Bronchial epithelial cell (primary cell): ENCODE results near the gene NMNAT2. TPM values are rescaled to one million over a fixed set of nuclear protein-coding genes. Genes with fewer than 3 reads are reported as not detected.

Experiments used
- DNase-seq: peaks from one replicate; pipeline ENCODE4 v3.0.0-alpha.2; 2010; ENCODE audit warnings: low read depth
- FAIRE-seq: peaks from 2 replicates; lab custom pipeline; 2011; peaks lifted over from hg19 to GRCh38; lab: Jason Lieb, UNC
- H3K27me3 ChIP-seq: 2 replicates; pipeline ENCODE4 v1.5.1; 2011; ENCODE audit warnings: low read length; ENCODE audit not compliant: control insufficient read depth, insufficient read depth
- H3K36me3 ChIP-seq: 2 replicates; pipeline ENCODE4 v1.5.1; 2011; ENCODE audit warnings: low read length; ENCODE audit not compliant: control insufficient read depth, insufficient read depth
- H3K4me3 ChIP-seq: 2 replicates; pipeline ENCODE4 v1.5.1; 2011; ENCODE audit warnings: mild to moderate bottlenecking, low read depth, low read length, control low read depth
- total RNA-seq: library from RNA; depleted of rRNA; stranded (reverse); fragments of >200 nt; gene quantifications from 2 replicates; pipeline ENCODE4 v1.2.1, GENCODE V29; 2014
- TF ChIP-seq, protein P1 (sequence below): IDR thresholded peaks from 2 replicates; pipeline ENCODE4 v1.5.1; 2011; ENCODE audit warnings: mild to moderate bottlenecking, moderate library complexity, low read length, control low read depth, inconsistent platforms; ENCODE audit not compliant: insufficient read depth, severe bottlenecking

NMNAT2 gene
- total RNA-seq, 1 donor from 2014 or later = 0.26 TPM

DNA sequence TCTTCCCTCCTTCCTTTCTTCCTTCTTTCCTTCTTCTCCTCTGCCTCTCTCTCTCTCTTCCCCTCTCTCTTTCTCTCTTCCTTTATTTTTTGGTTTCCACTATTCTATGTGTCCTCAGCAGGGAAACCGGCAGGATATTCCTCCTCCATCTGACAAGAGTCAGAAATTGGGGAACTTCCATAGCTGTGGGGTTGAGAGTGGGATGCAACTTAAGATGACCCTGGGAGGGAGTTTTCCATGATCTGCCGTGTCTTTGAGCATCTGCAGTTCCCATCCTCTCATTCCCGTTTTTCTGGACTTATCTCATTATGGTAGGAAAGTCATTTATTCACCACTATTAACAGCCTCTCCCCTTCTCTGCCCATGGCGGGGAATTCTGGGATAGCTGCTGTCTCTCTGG, 98.6 kb downstream of the NMNAT2 start:
- no peak for FAIRE-seq
- Histone ChIP-seq H3K27me3 (no peaks in the 10 kb centered on the region), H3K36me3 (no peaks in the 10 kb centered on the region), H3K4me3 (no peak overlapping the region)
- no peak for DNase-seq
- TF ChIP-seq, protein P1, sequence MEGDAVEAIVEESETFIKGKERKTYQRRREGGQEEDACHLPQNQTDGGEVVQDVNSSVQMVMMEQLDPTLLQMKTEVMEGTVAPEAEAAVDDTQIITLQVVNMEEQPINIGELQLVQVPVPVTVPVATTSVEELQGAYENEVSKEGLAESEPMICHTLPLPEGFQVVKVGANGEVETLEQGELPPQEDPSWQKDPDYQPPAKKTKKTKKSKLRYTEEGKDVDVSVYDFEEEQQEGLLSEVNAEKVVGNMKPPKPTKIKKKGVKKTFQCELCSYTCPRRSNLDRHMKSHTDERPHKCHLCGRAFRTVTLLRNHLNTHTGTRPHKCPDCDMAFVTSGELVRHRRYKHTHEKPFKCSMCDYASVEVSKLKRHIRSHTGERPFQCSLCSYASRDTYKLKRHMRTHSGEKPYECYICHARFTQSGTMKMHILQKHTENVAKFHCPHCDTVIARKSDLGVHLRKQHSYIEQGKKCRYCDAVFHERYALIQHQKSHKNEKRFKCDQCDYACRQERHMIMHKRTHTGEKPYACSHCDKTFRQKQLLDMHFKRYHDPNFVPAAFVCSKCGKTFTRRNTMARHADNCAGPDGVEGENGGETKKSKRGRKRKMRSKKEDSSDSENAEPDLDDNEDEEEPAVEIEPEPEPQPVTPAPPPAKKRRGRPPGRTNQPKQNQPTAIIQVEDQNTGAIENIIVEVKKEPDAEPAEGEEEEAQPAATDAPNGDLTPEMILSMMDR = no peak

DNA sequence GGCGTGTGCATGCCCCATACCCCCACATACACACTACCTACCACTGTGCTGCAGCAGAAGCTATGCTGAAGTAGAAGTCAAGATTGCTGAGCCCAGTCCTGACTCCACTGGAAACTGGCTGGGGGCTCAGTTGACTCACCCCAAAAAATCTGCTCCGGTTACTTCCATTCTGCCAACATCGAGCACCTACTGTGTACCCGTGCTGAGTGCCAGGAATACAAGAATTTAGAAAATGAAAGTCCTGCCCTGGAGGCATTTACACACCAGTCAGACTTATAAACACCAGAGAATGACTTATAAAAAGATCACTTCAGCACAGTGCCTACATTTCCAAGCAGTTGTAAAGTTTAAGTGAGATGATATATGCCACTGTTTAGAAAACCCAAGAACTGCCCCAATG, 99.1 kb downstream of the NMNAT2 start:
- no peak overlapping the region for H3K4me3 ChIP-seq
- no peaks in the 10 kb centered on the region for H3K36me3 ChIP-seq
- FAIRE-seq (no peak), DNase-seq (peak; percentile 49)
- TF ChIP-seq, protein P1 = no peak
- no peaks in the 10 kb centered on the region for H3K27me3 ChIP-seq

DNA sequence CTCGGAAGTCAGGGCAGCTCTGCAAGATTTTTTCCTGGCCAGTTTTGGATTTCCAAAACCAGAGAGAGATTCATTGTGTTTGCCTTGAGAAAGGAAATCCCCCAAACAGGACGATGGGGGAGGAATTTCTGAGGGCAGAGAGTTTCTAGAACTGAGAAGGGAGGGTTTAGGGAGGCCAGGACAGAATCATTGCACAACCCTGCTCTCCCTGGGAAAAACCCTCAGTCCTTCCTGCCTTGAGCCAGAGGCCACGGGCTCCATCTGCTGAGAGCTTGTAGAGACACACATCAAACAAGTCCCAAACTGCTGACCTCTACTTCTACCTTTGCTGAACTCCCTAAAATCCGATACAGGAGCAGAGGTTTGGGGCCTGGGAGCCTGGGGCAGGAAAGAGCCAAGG, 99.7 kb downstream of the NMNAT2 start:
- no peaks in the 10 kb centered on the region for H3K36me3 ChIP-seq
- DNase-seq = peak; percentile 87
- no peak overlapping the region for H3K4me3 ChIP-seq
- TF ChIP-seq, protein P1 = peak; percentile 81
- H3K27me3 ChIP-seq = no peaks in the 10 kb centered on the region
- no peak for FAIRE-seq

- Histone ChIP-seq H3K4me3 (no peak overlapping the region), H3K27me3 (no peaks in the 10 kb centered on the region), H3K36me3 (no peaks in the 10 kb centered on the region)
- DNase-seq = no peak
- FAIRE-seq = no peak
- TF ChIP-seq, protein P1 = no peak
Measured at GRCh38 chr1:183315991-183316758, 102.0 kb downstream of the NMNAT2 start.

DNA sequence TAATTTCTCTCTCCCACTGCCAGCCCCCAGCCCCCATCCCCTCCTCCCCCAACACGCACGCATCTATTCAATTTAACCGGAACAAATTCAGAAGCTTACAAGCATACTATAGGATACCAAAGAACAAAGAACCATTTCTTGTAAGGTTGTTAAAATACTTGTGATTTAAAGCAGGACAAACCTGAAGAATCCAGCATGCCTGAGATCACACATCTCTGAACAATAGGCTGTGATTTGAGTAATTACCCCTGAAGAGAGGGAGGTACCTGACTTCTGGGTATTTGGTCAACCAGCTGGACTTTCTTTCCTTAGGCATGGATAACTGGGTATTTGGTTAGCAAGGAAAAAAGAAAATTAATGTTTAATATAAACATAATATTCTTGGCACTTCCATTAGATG, 105.1 kb downstream of the NMNAT2 start:
- TF ChIP-seq, protein P1 = no peak
- FAIRE-seq = no peak
- DNase-seq = no peak
- H3K36me3 ChIP-seq = no peaks in the 10 kb centered on the region
- H3K4me3 ChIP-seq = no peak overlapping the region
- H3K27me3 ChIP-seq = no peaks in the 10 kb centered on the region
